Endothelial cell of umbilical vein (primary cell): ENCODE results near the gene IL17REL. TPM values are rescaled to one million over a fixed set of nuclear protein-coding genes. Genes with fewer than 3 reads are reported as not detected.

ENCODE experiments used
- BruUV-seq: library from RNA; stranded (reverse); fragments of 400-500 nt; replicated peaks from 2 replicates; lab custom pipeline; 2021; lab: Mats Ljungman, UMichigan
- CTCF ChIA-PET: fragments of 300-600, 350-600 bp; sonication (Branson Sonifier 250); formaldehyde crosslinking; loops from one replicate; lab custom pipeline; 2021; ENCODE audit warnings: antibody characterized with exemption, inconsistent platforms; lab: Charles Lee
- POLR2A ChIA-PET: fragments of 300-600, 350-600 bp; sonication (Branson Sonifier 250); formaldehyde crosslinking; loops from one replicate; lab custom pipeline; 2021; ENCODE audit warnings: antibody characterized with exemption, inconsistent platforms; lab: Charles Lee
- DNase-seq: peaks from one replicate; pipeline ENCODE4 v3.0.0-alpha.2; 2011; ENCODE audit warnings: low read depth, low spot score
- FAIRE-seq: peaks from 2 replicates; lab custom pipeline; 2011; peaks lifted over from hg19 to GRCh38; lab: Jason Lieb, UNC
- H2AFZ ChIP-seq: 2 replicates; pipeline ENCODE4 v1.6.0; 2012; ENCODE audit warnings: low read depth, low read length, control low read depth, inconsistent platforms
- H3K27ac ChIP-seq: 2 replicates; pipeline ENCODE4 v1.5.1; 2011; ENCODE audit warnings: low read depth, mild to moderate bottlenecking, control low read depth, low read length, moderate library complexity; ENCODE audit not compliant: insufficient read depth
- H3K27me3 ChIP-seq, 2 experiments: 2 replicates each; pipeline versions ENCODE4 v1.6.0 to v1.6.1; 2011; ENCODE audit warnings: low read length in 2 of 2, mixed read lengths in 1 of 2; ENCODE audit not compliant: control insufficient read depth in 2 of 2, insufficient read depth in 2 of 2
- H3K36me3 ChIP-seq, 2 experiments: 2 replicates in 1 of 2; 3 replicates in 1 of 2; pipeline ENCODE4 v1.5.1; 2011; ENCODE audit warnings: low read length in 2 of 2, mild to moderate bottlenecking in 1 of 2, moderate library complexity in 1 of 2; ENCODE audit not compliant: control insufficient read depth in 2 of 2, insufficient read depth in 2 of 2; ENCODE audit errors: extremely low read depth in 1 of 2
- H3K4me1 ChIP-seq: 3 replicates; pipeline ENCODE4 v1.5.1; 2011; ENCODE audit warnings: mild to moderate bottlenecking, low read length; ENCODE audit not compliant: control insufficient read depth, insufficient read depth; ENCODE audit errors: extremely low read depth
- H3K4me2 ChIP-seq: 2 replicates; pipeline ENCODE4 v1.6.1; 2011; ENCODE audit warnings: low read length, control low read depth, mixed read lengths; ENCODE audit not compliant: insufficient read depth
- H3K4me3 ChIP-seq, 3 experiments: fragments of 200-600 bp in 1 of 3; sonication (generic), shearing (Covaris generic) in 1 of 3; replicated peaks in 1 of 3; 2 replicates each; pipeline ENCODE4 v1.5.1; 2011 to 2016; ENCODE audit warnings: control low read depth in 3 of 3, low read length in 3 of 3, mild to moderate bottlenecking in 2 of 3, inconsistent platforms in 1 of 3, low read depth in 1 of 3, moderate library complexity in 1 of 3; ENCODE audit not compliant: insufficient read depth in 1 of 3
- H3K79me2 ChIP-seq: 2 replicates; pipeline ENCODE4 v1.6.0; 2012; ENCODE audit warnings: low read length, inconsistent platforms; ENCODE audit not compliant: control insufficient read depth, insufficient read depth
- H3K9ac ChIP-seq: replicated peaks from 2 replicates; pipeline ENCODE3; 2011; ENCODE audit warnings: low read length, control low read depth; ENCODE audit not compliant: insufficient read depth; ENCODE audit errors: extremely low read depth
- H3K9me1 ChIP-seq: replicated peaks from 3 replicates; pipeline ENCODE4 v1.6.0; 2011; ENCODE audit warnings: mild to moderate bottlenecking, low read length; ENCODE audit not compliant: control insufficient read depth, insufficient read depth; ENCODE audit errors: extremely low read depth
- H3K9me3 ChIP-seq: replicated peaks from 2 replicates; pipeline ENCODE4 v1.5.1; 2012; ENCODE audit warnings: low read length, inconsistent platforms; ENCODE audit not compliant: control insufficient read depth, insufficient read depth
- H4K20me1 ChIP-seq: replicated peaks from 2 replicates; pipeline ENCODE3; 2011; ENCODE audit warnings: mild to moderate bottlenecking, low read length; ENCODE audit not compliant: control insufficient read depth, insufficient read depth; ENCODE audit errors: extremely low read depth
- CTCF ChIP-seq, 2 donors: IDR thresholded peaks; 1 replicate in 1 of 2; 2 replicates in 1 of 2; pipeline ENCODE4 v1.5.1; 2011; ENCODE audit warnings: low read length in 2 of 2, mild to moderate bottlenecking in 2 of 2, moderate library complexity in 2 of 2, control low read depth in 1 of 2, inconsistent platforms in 1 of 2, low read depth in 1 of 2; ENCODE audit not compliant: insufficient read depth in 1 of 2; ENCODE audit errors: extremely low read depth in 1 of 2
- EZH2 ChIP-seq: IDR thresholded peaks from 2 replicates; pipeline ENCODE4 v1.6.1; 2012; ENCODE audit warnings: borderline replicate concordance, low read depth, mild to moderate bottlenecking, moderate library complexity, low read length, inconsistent platforms; ENCODE audit not compliant: severe bottlenecking
- FOS ChIP-seq: IDR thresholded peaks from 2 replicates; pipeline ENCODE4 v1.6.1; 2011; ENCODE audit warnings: mild to moderate bottlenecking, low read length, moderate library complexity, borderline replicate concordance; ENCODE audit not compliant: insufficient read depth
- GATA2 ChIP-seq: IDR thresholded peaks from 2 replicates; pipeline ENCODE4 v1.7.0; 2011; ENCODE audit warnings: low read depth, mild to moderate bottlenecking, moderate library complexity, mixed read lengths, low read length; ENCODE audit not compliant: insufficient read length, insufficient read depth
- JUN ChIP-seq: IDR thresholded peaks from 2 replicates; pipeline ENCODE4 v1.6.1; 2011; ENCODE audit warnings: borderline replicate concordance, low read depth; ENCODE audit not compliant: insufficient read length, insufficient read depth
- MAX ChIP-seq: IDR thresholded peaks from 2 replicates; pipeline ENCODE4 v1.6.1; 2011; ENCODE audit not compliant: insufficient read depth, insufficient read length
- MYC ChIP-seq: IDR thresholded peaks from one replicate; pipeline ENCODE4 v1.6.1; 2011; ENCODE audit warnings: mild to moderate bottlenecking, low read depth, low read length
- POLR2A ChIP-seq: IDR thresholded peaks from 2 replicates; pipeline ENCODE4 v1.6.1; 2012; ENCODE audit warnings: low read depth, mild to moderate bottlenecking, control low read depth, low read length
- POLR2AphosphoS5 ChIP-seq: IDR thresholded peaks from 2 replicates; pipeline ENCODE4 v1.6.1; 2012; ENCODE audit warnings: low read depth, mild to moderate bottlenecking, control low read depth, low read length, moderate library complexity; ENCODE audit not compliant: insufficient read depth
- dilution Hi-C: fragments of 300-500 bp; cut with MboI; formaldehyde crosslinking; loops from one replicate; pipeline ENCODE4 v1.15.0; 2019; ENCODE audit warnings: low sequenced_read_pairs; ENCODE audit not compliant: extremely low pct_ligation_motif_present
- intact Hi-C: fragments of 100-400 bp; cut with micrococcal nuclease; formaldehyde crosslinking; loops from one replicate; pipeline ENCODE4 v1.10.0; 2022
- polyA plus RNA-seq, 4 experiments: library from polyadenylated mRNA; depleted of rRNA in 3 of 4; stranded (reverse) in 3 of 4; unstranded in 1 of 4; fragments of >200 nt; gene quantifications; 2 replicates each; pipeline versions ENCODE4 v1.2.1 to v1.2.3, GENCODE V29; 2011 to 2012; ENCODE audit warnings: missing spikeins in 1 of 4
- total RNA-seq: library from RNA; stranded (reverse); gene quantifications from 2 replicates; pipeline ENCODE4 v1.2.3, GENCODE V29; 2021

Gene IL17REL
- total and polyA plus RNA-seq, 2 donors (not counting 3 experiments of a cell fraction or from before 2014, with no cell fraction given), result 0.06 to 0.15 TPM

GRCh38 chr22:50027639-50028537 is 15.3 kb upstream of the IL17REL start:
- POLR2A ChIA-PET, result no interaction called here
- H3K9me3 ChIP-seq, result no peaks in the 10 kb centered on the region
- no peak for DNase-seq
- H3K9ac ChIP-seq, result no peak overlapping the region
- CTCF ChIA-PET, result interaction anchor here (0.9 to 1.8 kb wide), 5 partner anchors 8 to 114 kb away, joined by 3 to 11 read pairs (median 4); no protein-coding TSS in a partner anchor
- no peak overlapping the region for H3K4me3 ChIP-seq
- H3K4me2 ChIP-seq, result no peak overlapping the region
- no peaks in the 10 kb centered on the region for H4K20me1 ChIP-seq
- H3K27me3 ChIP-seq, result no peaks in the 10 kb centered on the region
- no TSS peak for BruUV-seq
- intact Hi-C loops, result no loop called here
- H3K9me1 ChIP-seq, result no peaks in the 10 kb centered on the region
- FAIRE-seq, result no peak
- no peak overlapping the region for H3K27ac ChIP-seq
- H2AFZ ChIP-seq, result no peak overlapping the region
- no peaks in the 10 kb centered on the region for H3K36me3 ChIP-seq
- no peaks in the 10 kb centered on the region for H3K4me1 ChIP-seq
- H3K79me2 ChIP-seq, result no peaks in the 10 kb centered on the region
- TF ChIP-seq FOS, result no peak
- no peak for TF ChIP-seq CTCF (IDR thresholded peaks at IDR 0.05; ENCODE audit: extremely low read depth in 1 of 2, insufficient read depth in 1 of 2, low read depth in 1 of 2, low read length in 2 of 2)
- no peak for TF ChIP-seq JUN
- no peak for TF ChIP-seq MAX
- no peak for TF ChIP-seq EZH2
- no peak for TF ChIP-seq MYC
- TF ChIP-seq POLR2A, result no peak
- no peak for TF ChIP-seq GATA2
- no peak for TF ChIP-seq POLR2AphosphoS5
- dilution Hi-C loops, result no loop called here
